K562 (cell line): ENCODE results near the gene EVI2B. TPM values are rescaled to one million over a fixed set of nuclear protein-coding genes. Genes with fewer than 3 reads are reported as not detected.

Experiments
- ATAC-seq: fragments of 200-7000 bp; cut with Tn5 transposase; 3 replicates; pipeline ENCODE4 v1.9.1; 2020; ENCODE audit warnings: moderate library complexity
- BruUV-seq: library from RNA; stranded (reverse); fragments of 400-500 nt; replicated peaks from 2 replicates; lab custom pipeline; 2021; lab: Mats Ljungman, UMichigan
- CTCF ChIA-PET: fragments of 300-600 bp; formaldehyde crosslinking; extraction: SDS; loops from one replicate; lab custom pipeline; 2021; ENCODE audit warnings: low intra/inter-chr PET ratio; lab: Yijun Ruan, JAX
- POLR2A ChIA-PET: fragments of 300-600, 350-650 bp; sonication (Branson Sonifier 250); formaldehyde crosslinking; extraction: SDS; loops from one replicate; lab custom pipeline; 2021; ENCODE audit warnings: antibody characterized with exemption, inconsistent platforms; lab: Yijun Ruan, JAX
- DNase-seq, 4 experiments: peaks; one replicate each; pipeline versions ENCODE4 v3.0.0 to v3.0.0-alpha.2; 2011 to 2018; ENCODE audit warnings: low spot score in 3 of 4, mixed read lengths in 3 of 4; ENCODE audit errors: extremely low read depth in 1 of 4
- FAIRE-seq: peaks from 2 replicates; lab custom pipeline; 2011; peaks lifted over from hg19 to GRCh38; lab: Jason Lieb, UNC
- H2AFZ ChIP-seq: 2 replicates; pipeline ENCODE4 v1.6.0; 2011; ENCODE audit warnings: low read depth, low read length, control low read depth, inconsistent platforms
- H3K27ac ChIP-seq: fragments of 200-600 bp; 3 replicates; pipeline ENCODE4 v1.8.0; 2011; ENCODE audit warnings: low read depth, mild to moderate bottlenecking, control low read depth, inconsistent platforms, low read length, moderate library complexity, mixed read lengths; ENCODE audit errors: extremely low read depth
- H3K27me3 ChIP-seq, 2 experiments: fragments of 300-600 bp in 1 of 2; 2 replicates in 1 of 2; 3 replicates in 1 of 2; pipeline versions ENCODE4 v1.6.0 to v1.8.0; 2011; ENCODE audit warnings: inconsistent platforms in 2 of 2, low read length in 2 of 2, mild to moderate bottlenecking in 1 of 2, mixed read lengths in 1 of 2, moderate library complexity in 1 of 2; ENCODE audit not compliant: control insufficient read depth in 2 of 2, insufficient read depth in 2 of 2
- H3K36me3 ChIP-seq: fragments of 300-600 bp; 3 replicates; pipeline ENCODE4 v1.8.0; 2011; ENCODE audit warnings: mild to moderate bottlenecking, low read length, inconsistent platforms; ENCODE audit not compliant: control insufficient read depth, insufficient read depth
- H3K4me1 ChIP-seq, 2 experiments: fragments of 200-600 bp in 1 of 2; replicated peaks in 1 of 2; 2 replicates in 1 of 2; 3 replicates in 1 of 2; pipeline versions ENCODE4 v1.5.1 to v1.8.0; 2011; ENCODE audit warnings: inconsistent platforms in 2 of 2, low read length in 2 of 2, mild to moderate bottlenecking in 1 of 2, mixed read lengths in 1 of 2, moderate library complexity in 1 of 2; ENCODE audit not compliant: control insufficient read depth in 2 of 2, insufficient read depth in 2 of 2
- H3K4me2 ChIP-seq: 2 replicates; pipeline ENCODE4 v1.6.1; 2011; ENCODE audit warnings: low read length, control low read depth, inconsistent platforms, mixed read lengths; ENCODE audit not compliant: insufficient read depth
- H3K4me3 ChIP-seq: fragments of 200-600 bp; sonication (generic), shearing (Covaris generic); 2 replicates; pipeline ENCODE4 v1.5.1; 2016; ENCODE audit warnings: control low read depth, inconsistent platforms
- H3K79me2 ChIP-seq: fragments of 200-600 bp; 3 replicates; pipeline ENCODE4 v1.8.0; 2011; ENCODE audit warnings: low read length, inconsistent platforms; ENCODE audit not compliant: control insufficient read depth, insufficient read depth
- H3K9ac ChIP-seq, 2 experiments: 2 replicates each; pipeline versions ENCODE4 v1.6.0 to v1.6.1; 2011; ENCODE audit warnings: low read depth in 2 of 2, low read length in 2 of 2, control low read depth in 1 of 2, inconsistent platforms in 1 of 2, mild to moderate bottlenecking in 1 of 2, mixed read lengths in 1 of 2; ENCODE audit not compliant: insufficient read depth in 1 of 2
- H3K9me1 ChIP-seq: one replicate; pipeline ENCODE4 v1.6.0; 2011; ENCODE audit warnings: inconsistent platforms, mild to moderate bottlenecking, low read length, moderate library complexity; ENCODE audit not compliant: control insufficient read depth, insufficient read depth
- H3K9me3 ChIP-seq: replicated peaks from 2 replicates; pipeline ENCODE4 v1.5.1; 2011; ENCODE audit warnings: low read depth, low read length, inconsistent platforms; ENCODE audit not compliant: control insufficient read depth, insufficient read depth
- H4K20me1 ChIP-seq: replicated peaks from 2 replicates; pipeline ENCODE4 v1.6.1; 2011; ENCODE audit warnings: low read length, inconsistent platforms, mixed read lengths; ENCODE audit not compliant: control insufficient read depth, insufficient read depth
- C11orf30 ChIP-seq: fragments of 450-650 bp; IDR thresholded peaks from 2 replicates; pipeline ENCODE4 v1.6.1; 2016; ENCODE audit warnings: low read depth, mild to moderate bottlenecking
- E2F6 ChIP-seq, 2 experiments: IDR thresholded peaks; 2 replicates each; pipeline ENCODE4 v1.6.1; 2011; ENCODE audit warnings: borderline replicate concordance in 1 of 2, control low read depth in 1 of 2, low read depth in 1 of 2, low read length in 1 of 2, mild to moderate bottlenecking in 1 of 2, mixed read lengths in 1 of 2, moderate library complexity in 1 of 2; ENCODE audit not compliant: insufficient read depth in 1 of 2, insufficient read length in 1 of 2, poor library complexity in 1 of 2, severe bottlenecking in 1 of 2; ENCODE audit errors: extremely low read depth in 1 of 2
- HCFC1 ChIP-seq: IDR thresholded peaks from 2 replicates; pipeline ENCODE4 v1.6.1; 2012; ENCODE audit warnings: low read depth, low read length, improper control_type of control experiment
- HMGXB4 ChIP-seq: sonication (generic); formaldehyde crosslinking; IDR thresholded peaks from 2 replicates; pipeline ENCODE4 v1.8.1; 2023; ENCODE audit warnings: mild to moderate bottlenecking, missing genetic modification reagents
- HNRNPL ChIP-seq: fragments of 200-400 bp; formaldehyde crosslinking; IDR thresholded peaks from 2 replicates; pipeline ENCODE4 v1.6.1; 2017; ENCODE audit warnings: low read depth, mild to moderate bottlenecking, low read length
- NCOR1 ChIP-seq: fragments of 450-650 bp; IDR thresholded peaks from 2 replicates; pipeline ENCODE4 v1.6.1; 2016; ENCODE audit warnings: mild to moderate bottlenecking, moderate library complexity
- PHTF2 ChIP-seq: fragments of 250-450 bp; sonication (Bioruptor Pico); IDR thresholded peaks from 2 replicates; pipeline ENCODE4 v1.5.0; 2021; ENCODE audit warnings: mild to moderate bottlenecking
- SMARCB1 ChIP-seq: IDR thresholded peaks from 2 replicates; pipeline ENCODE4 v1.6.1; 2011; ENCODE audit warnings: improper control_type of control experiment, low read depth; ENCODE audit not compliant: insufficient read length
- TFAM ChIP-seq: fragments of 250-450 bp; sonication (Bioruptor Pico); conservative IDR thresholded peaks from 2 replicates; pipeline ENCODE4 v1.5.0; 2021; ENCODE audit warnings: mild to moderate bottlenecking, moderate library complexity
- TSC22D4 ChIP-seq: fragments of 450-650 bp; IDR thresholded peaks from 2 replicates; pipeline ENCODE4 v1.6.1; 2016; ENCODE audit warnings: missing genetic modification characterization, missing biosample characterization, control low read depth
- ZNF316 ChIP-seq: fragments of 450-650 bp; IDR thresholded peaks from 2 replicates; pipeline ENCODE4 v1.6.1; 2016
- ZNF79 ChIP-seq: fragments of 250-450 bp; sonication (Bioruptor Pico); IDR thresholded peaks from 2 replicates; pipeline ENCODE4 v1.4.0; 2020; ENCODE audit warnings: low read depth, mild to moderate bottlenecking, moderate library complexity
- in situ Hi-C: fragments of 300-500 bp; cut with MboI; formaldehyde crosslinking; loops from 4 replicates; pipeline ENCODE4 v1.15.0; 2018; ENCODE audit warnings: inconsistent platforms, mixed read lengths
- intact Hi-C: fragments of 100-400 bp; cut with micrococcal nuclease; formaldehyde crosslinking; loops from 2 replicates; pipeline ENCODE4 v1.14.2; 2022
- polyA plus RNA-seq, 8 experiments: library from polyadenylated mRNA; depleted of rRNA in 4 of 8; stranded (reverse) in 5 of 8; unstranded in 3 of 8; fragments of >200 nt; fragmentation: Nextera tagmentation in 2 of 8; fragmentation: Illumina TruSeq in 1 of 8; extraction: Ambion mirVana in 2 of 8; extraction: Trizol in 1 of 8; gene quantifications; 2 replicates each; pipeline versions ENCODE4 v1.2.1 to v1.2.3, GENCODE V29; 2011 to 2014; ENCODE audit warnings: inconsistent platforms in 1 of 8, missing spikeins in 1 of 8
- total RNA-seq, 7 experiments: library from RNA; depleted of rRNA in 6 of 7; stranded (reverse); fragments of >200 nt in 6 of 7; fragmentation: Illumina TruSeq in 2 of 7; extraction: Trizol in 2 of 7; gene quantifications; 2 replicates each; pipeline versions ENCODE4 v1.2.1 to v1.2.3, GENCODE V29; 2011 to 2021; ENCODE audit warnings: low replicate concordance in 1 of 7

The EVI2B gene
- total and polyA plus RNA-seq, 9 of the 15 experiments (the other 6 are each of a cell fraction or from before 2014, with no cell fraction given): 0.54 to 8.0 (median 2.5) TPM

GRCh38 chr17:31327534-31328159 is 13.8 kb upstream of the EVI2B start (continued):
- TF ChIP-seq HMGXB4 (CRISPR knock-in tag): no peak
- TF ChIP-seq SMARCB1: no peak
- no peak for TF ChIP-seq HCFC1
- TF ChIP-seq NCOR1: no peak
- TF ChIP-seq TSC22D4 (tag): no peak

GRCh38 chr17:31323551-31323950 is 9.7 kb upstream of the EVI2B start:
- BruUV-seq: no TSS peak
- H3K9ac ChIP-seq: no peak overlapping the region
- peak overlapping the region; percentile 31; the same call in 2 of the 3 replicates for H3K27ac ChIP-seq
- no peak overlapping the region for H3K4me3 ChIP-seq
- DNase-seq (no peak), FAIRE-seq (no peak), ATAC-seq (no peak)
- POLR2A ChIA-PET: no interaction called here
- no peaks in the 10 kb centered on the region for H3K27me3 ChIP-seq
- TF ChIP-seq TFAM: no peak
- peak; percentile 66 for TF ChIP-seq ZNF316
- peak; percentile 49; the same call in 1 of the 2 replicates for TF ChIP-seq C11orf30
- no peak for TF ChIP-seq ZNF79 (CRISPR knock-in tag)
- TF ChIP-seq PHTF2 (CRISPR knock-in tag): no peak
- no peak for TF ChIP-seq E2F6 (IDR thresholded peaks at IDR 0.05; ENCODE audit: borderline replicate concordance in 1 of 2, extremely low read depth in 1 of 2, insufficient read depth in 1 of 2, insufficient read length in 1 of 2, low read depth in 1 of 2, low read length in 1 of 2, poor library complexity in 1 of 2, severe bottlenecking in 1 of 2)
- no peak for TF ChIP-seq HNRNPL
- in situ Hi-C loops: no loop called here
- intact Hi-C loops: no loop called here
- no peaks in the 10 kb centered on the region for H3K9me3 ChIP-seq
- peaks cover 24% of the 10 kb centered on the region for H3K36me3 ChIP-seq
- H3K4me2 ChIP-seq: no peak overlapping the region
- H3K4me1 ChIP-seq: peaks cover 0 to 4% of the 10 kb centered on the region in 2 experiments; a peak in 2 of 5 replicates
- no peaks in the 10 kb centered on the region for H4K20me1 ChIP-seq
- no peak overlapping the region for H2AFZ ChIP-seq
- CTCF ChIA-PET: no interaction called here
- no peaks in the 10 kb centered on the region for H3K79me2 ChIP-seq
- H3K9me1 ChIP-seq: no peaks in the 10 kb centered on the region
